ENCODE data around the gene SHB.

- TF ChIP-seq CTCF (IDR thresholded peaks at IDR 0.05) (no peak), EZH2phosphoT487 (IDR thresholded peaks at IDR 0.05) (no peak), EZH2 (IDR thresholded peaks at IDR 0.05) (no peak)
Measured at GRCh38 chr9:37917801-37918664, 151.0 kb downstream of the SHB start.
